Endometrial microvascular endothelial cells (primary cell): ENCODE measurements around the gene C1orf167. TPM values are rescaled to one million over a fixed set of nuclear protein-coding genes. Genes with fewer than 3 reads are reported as not detected.

Experiments
- in situ Hi-C: cut with HindIII; loops from 2 replicates; pipeline ENCODE4 v1.10.0; 2017; ENCODE audit warnings: low sequenced_read_pairs, low pct_unique_long_range_greater_than_20kb; ENCODE audit errors: inconsistent ontology term
- total RNA-seq: library from RNA; depleted of rRNA; stranded (reverse); fragments of >200 nt; gene quantifications from one replicate; pipeline ENCODE4 v1.2.3, GENCODE V29; 2015; ENCODE audit errors: inconsistent ontology term

C1orf167 gene
- not detected for total RNA-seq

GRCh38 chr1:11761988-11762406, at the start of gene C1orf167:
Gene C1orf167, plus strand, starts transcription at chr1:11762193. Its CDS starts 2,208 bp downstream, at chr1:11764401.
- in situ Hi-C loops, result no loop called here

- in situ Hi-C loops, result loop anchor here (10.0 kb wide), 1 partner anchor 47 kb away; the partner anchor contains the start of gene FBXO6
Observed at GRCh38 chr1:11712285-11712684, 49.7 kb upstream of the C1orf167 start.

- in situ Hi-C loops, result loop anchor here (10.0 kb wide), 1 partner anchor 48 kb away; the partner anchor contains the start of gene FBXO6
Observed at GRCh38 chr1:11713095-11713494, 48.9 kb upstream of the C1orf167 start.

- in situ Hi-C loops, result loop anchor here (10.0 kb wide), 1 partner anchor 50 kb away; the partner anchor contains the start of gene FBXO6
Observed at GRCh38 chr1:11714831-11715575, 47.0 kb upstream of the C1orf167 start.

GRCh38 chr1:11719313-11720032, 42.5 kb upstream of the C1orf167 start:
- in situ Hi-C loops, result loop anchor here (10.0 kb wide), 1 partner anchor 55 kb away; the partner anchor contains the start of gene FBXO6

GRCh38 chr1:11720033-11720376, 42.0 kb upstream of the C1orf167 start:
- in situ Hi-C loops, result no loop called here

GRCh38 chr1:11720525-11720924, 41.5 kb upstream of the C1orf167 start:
- in situ Hi-C loops, result no loop called here

- in situ Hi-C loops, result no loop called here
Observed at GRCh38 chr1:11721311-11721710, 40.7 kb upstream of the C1orf167 start.

GRCh38 chr1:11722538-11722937, 39.5 kb upstream of the C1orf167 start:
- in situ Hi-C loops, result no loop called here

- in situ Hi-C loops, result no loop called here
Observed at GRCh38 chr1:11725616-11726015, 36.4 kb upstream of the C1orf167 start.

- in situ Hi-C loops, result no loop called here
Observed at GRCh38 chr1:11727119-11727518, 34.9 kb upstream of the C1orf167 start.

GRCh38 chr1:11728126-11728806, 33.7 kb upstream of the C1orf167 start:
- in situ Hi-C loops, result no loop called here

- in situ Hi-C loops, result no loop called here
Observed at GRCh38 chr1:11729155-11729497, 32.9 kb upstream of the C1orf167 start.

GRCh38 chr1:11729498-11730428, 32.2 kb upstream of the C1orf167 start:
- in situ Hi-C loops, result no loop called here

GRCh38 chr1:11730429-11730891, 31.5 kb upstream of the C1orf167 start:
- in situ Hi-C loops, result no loop called here

- in situ Hi-C loops, result no loop called here
Observed at GRCh38 chr1:11731691-11732283, 30.2 kb upstream of the C1orf167 start.

GRCh38 chr1:11733306-11733705, 28.7 kb upstream of the C1orf167 start:
- in situ Hi-C loops, result no loop called here

GRCh38 chr1:11735531-11735853, 26.5 kb upstream of the C1orf167 start:
- in situ Hi-C loops, result no loop called here
